Activated CD8-positive, alpha-beta memory T cell treated with anti-CD3 and anti-CD28 coated beads, Interleukin-2, amount 50 U/mL, for 1 hour (primary cell): ENCODE results near the gene FYB2.

Experiments used
- DNase-seq: peaks from one replicate; pipeline ENCODE4 v3.0.0-alpha.2; 2020; ENCODE audit errors: extremely low read depth

The FYB2 gene, protein sequence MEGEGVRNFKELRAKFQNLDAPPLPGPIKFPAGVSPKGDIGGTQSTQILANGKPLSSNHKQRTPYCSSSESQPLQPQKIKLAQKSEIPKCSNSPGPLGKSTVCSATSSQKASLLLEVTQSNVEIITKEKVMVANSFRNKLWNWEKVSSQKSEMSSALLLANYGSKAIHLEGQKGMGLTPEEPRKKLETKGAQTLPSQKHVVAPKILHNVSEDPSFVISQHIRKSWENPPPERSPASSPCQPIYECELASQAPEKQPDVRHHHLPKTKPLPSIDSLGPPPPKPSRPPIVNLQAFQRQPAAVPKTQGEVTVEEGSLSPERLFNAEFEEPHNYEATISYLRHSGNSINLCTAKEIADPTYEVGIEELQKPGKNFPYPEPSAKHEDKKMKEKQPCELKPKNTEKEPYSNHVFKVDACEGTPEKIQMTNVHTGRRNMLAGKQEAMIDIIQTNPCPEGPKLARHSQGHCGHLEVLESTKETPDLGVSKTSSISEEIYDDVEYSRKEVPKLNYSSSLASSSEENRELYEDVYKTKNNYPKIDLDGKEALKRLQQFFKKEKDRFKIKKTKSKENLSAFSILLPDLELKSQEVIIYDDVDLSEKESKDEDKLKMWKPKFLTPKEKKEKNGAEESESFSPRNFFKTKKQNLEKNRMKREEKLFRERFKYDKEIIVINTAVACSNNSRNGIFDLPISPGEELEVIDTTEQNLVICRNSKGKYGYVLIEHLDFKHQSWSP

GRCh38 chr1:56819387-56819899 lies at the start of gene FYB2:
Gene FYB2, minus strand, starts transcription at chr1:56819404. Its CDS starts 114 bp downstream, at chr1:56819290.
- no peak for DNase-seq

DNA sequence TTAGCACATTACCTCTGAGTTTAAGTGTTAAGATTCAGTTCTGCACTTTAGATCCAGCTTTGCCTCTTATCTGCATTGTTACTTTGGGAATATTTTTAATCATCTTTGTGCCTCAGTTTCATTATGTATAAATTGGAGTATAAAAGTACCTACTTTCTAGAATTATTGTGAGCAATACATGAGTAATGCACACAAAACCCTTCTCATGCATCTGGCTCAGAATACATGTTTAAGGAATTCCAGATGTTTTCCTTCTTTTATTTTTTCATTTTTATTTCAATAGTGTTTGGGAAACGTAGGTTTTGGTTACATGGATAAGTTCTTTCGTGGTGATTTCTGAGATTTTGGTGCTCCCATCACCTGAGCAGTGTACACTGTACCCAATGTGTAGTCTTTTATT lies 49.6 kb upstream of the FYB2 start:
- no peak for DNase-seq

- no peak for DNase-seq
These were observed 48.3 kb upstream of the FYB2 start for GRCh38 chr1:56867491-56867890.

- no peak for DNase-seq
These were observed 47.5 kb upstream of the FYB2 start for GRCh38 chr1:56866656-56867055.

- DNase-seq, result no peak
These were observed 45.2 kb upstream of the FYB2 start for GRCh38 chr1:56864430-56864829.

DNA sequence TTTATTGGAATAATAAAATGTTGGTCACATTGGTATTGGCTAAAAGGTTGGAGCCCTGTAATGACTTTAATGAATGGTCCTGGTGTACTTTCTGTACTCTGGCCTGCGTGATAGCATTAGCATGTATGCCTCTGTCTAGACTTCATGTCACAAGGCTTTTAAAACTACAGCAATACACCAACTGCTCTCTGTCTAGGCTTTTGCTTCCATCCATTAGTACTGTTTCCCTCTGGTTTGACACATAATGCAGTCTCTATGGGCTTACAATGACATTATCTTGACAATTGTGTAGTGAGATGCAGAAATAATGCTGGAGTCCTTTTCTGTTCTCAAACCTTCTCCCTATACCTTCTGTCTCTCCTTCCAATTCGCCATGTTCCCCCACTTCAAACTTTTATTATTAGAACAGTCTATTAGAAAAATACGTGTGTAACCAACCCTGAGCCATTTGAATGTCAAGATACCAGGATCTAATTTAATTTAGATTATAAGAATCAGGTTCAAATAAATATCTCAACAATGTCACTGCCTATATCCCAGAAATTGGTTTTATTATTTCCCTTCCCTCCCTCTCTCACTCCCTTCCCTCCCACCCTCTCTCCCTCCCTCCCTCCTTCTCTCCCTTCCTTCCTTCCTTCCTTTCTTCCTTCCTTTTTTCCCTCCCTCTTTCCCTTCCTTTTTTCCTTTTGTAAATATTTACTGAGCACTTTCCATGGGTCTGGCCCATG lies 44.2 kb upstream of the FYB2 start:
- DNase-seq, result no peak

GRCh38 chr1:56859287-56859686 lies 40.1 kb upstream of the FYB2 start:
- no peak for DNase-seq

- no peak for DNase-seq
These were observed 37.0 kb upstream of the FYB2 start for GRCh38 chr1:56856186-56856585.

DNA sequence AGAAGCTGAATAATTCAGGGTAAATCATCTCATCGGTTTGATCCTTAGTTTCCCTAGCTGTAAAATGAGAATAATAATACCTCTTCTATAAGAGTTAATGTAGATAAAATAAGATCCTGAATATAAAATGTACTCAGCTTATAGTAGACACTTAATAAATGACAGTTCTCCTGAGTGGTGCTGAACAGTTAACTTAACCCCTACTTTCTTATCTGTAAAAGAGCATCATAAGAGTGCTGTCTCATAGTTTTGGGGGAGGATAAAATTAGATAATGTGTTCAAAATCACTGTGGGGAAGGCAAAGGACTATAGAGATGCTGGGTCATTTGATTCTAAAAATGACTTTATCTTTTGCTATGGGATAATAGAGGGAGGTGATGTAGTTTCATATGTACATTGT lies 36.0 kb upstream of the FYB2 start:
- DNase-seq, result no peak

DNA sequence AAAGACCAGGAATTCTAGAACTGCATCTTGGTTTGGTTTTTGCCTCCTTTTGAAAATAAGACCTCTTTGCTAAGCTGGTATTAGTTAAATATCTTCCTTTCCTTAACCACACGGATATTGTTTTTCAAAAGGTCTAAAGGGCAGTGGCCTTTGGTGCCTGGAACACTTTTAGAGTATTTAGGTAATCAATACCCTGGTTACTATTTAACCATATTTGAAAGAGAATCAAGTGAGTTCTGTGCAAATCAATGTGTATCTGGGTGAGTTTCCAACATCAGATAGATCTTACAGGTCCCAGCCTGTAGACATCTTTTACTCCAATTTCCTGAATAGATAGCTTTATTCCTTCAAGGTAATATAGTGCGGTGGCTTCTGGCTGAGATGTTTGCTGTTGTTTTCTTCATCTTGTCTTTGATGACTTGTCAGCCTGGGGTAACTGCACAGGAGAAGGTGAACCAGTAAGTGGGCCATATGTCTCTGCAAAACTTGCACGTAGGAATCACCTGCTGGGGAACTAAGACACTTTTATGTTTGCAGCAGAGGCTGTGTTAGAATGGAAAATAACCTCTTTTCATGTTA lies 35.4 kb upstream of the FYB2 start, which contains the start of gene C8A:
C8A (plus strand) TSS at position 277 of the 579 bp plus-strand sequence; CDS start at position 382, 105 bp downstream.
- no peak for DNase-seq

DNA sequence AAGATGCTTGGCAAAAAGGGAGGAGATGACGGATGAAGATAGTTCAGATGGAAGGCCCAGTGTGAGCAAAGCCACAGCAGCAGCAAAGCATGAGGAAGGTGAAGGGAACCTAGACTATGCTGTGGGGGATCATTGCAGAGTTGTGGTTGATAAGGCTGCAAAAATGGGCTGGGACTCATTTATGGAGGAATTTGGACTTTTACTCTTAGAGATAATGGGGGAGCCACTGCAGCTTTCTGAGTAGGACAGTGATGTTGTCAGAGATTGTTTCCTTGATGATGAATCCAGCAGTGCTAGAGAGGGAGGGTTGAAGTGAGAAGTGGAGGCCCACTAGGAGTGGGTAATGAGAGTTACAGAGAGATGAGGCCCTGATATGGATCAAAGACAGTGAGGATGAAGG lies 33.3 kb upstream of the FYB2 start:
- no peak for DNase-seq

GRCh38 chr1:56850922-56851321 lies 31.7 kb upstream of the FYB2 start:
- DNase-seq, result no peak

DNA sequence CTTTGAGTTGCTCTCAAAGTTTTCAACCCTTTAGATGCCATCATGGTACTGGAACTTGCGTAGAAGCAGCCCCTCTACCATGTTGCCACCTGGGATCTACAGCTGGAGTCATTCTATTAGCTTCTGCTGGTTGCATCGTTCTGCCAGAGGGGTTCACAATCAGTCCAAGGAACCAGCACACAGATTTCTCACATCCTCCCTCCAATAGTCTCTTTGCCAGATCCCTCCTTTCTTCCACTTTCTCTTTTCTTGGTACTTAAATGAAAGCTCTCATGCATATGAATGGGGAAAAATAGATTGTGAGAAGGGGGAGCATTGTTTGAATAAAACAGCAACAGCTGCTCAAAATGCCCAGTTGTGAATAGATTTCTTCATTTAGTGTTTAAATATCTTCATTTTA lies 31.2 kb upstream of the FYB2 start:
- DNase-seq, result no peak

- no peak for DNase-seq
These were observed 30.5 kb upstream of the FYB2 start for GRCh38 chr1:56849750-56850149.

DNA sequence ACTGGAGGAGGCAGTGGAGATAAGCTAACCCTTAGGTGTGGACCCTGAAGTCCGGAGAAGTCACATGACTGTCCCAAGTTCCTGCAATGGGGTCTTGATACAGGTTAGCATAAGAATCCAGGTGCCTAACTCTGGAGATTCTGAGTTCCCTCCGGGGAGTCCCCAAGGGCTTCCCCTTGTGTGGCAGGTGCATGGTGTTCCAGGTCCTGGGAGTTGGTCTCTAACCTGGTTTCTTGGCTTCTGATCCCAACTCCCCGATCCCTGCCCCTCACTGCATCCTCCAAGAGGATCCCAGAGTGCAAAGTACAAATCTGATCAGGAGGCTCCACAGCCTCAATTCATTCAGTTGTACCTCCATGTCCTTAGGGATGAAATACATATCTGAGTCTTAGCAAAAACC lies 26.1 kb upstream of the FYB2 start:
- DNase-seq, result no peak

- DNase-seq, result no peak
These were observed 25.4 kb upstream of the FYB2 start for GRCh38 chr1:56844545-56845136.

GRCh38 chr1:56843544-56843943 lies 24.3 kb upstream of the FYB2 start:
- no peak for DNase-seq

DNA sequence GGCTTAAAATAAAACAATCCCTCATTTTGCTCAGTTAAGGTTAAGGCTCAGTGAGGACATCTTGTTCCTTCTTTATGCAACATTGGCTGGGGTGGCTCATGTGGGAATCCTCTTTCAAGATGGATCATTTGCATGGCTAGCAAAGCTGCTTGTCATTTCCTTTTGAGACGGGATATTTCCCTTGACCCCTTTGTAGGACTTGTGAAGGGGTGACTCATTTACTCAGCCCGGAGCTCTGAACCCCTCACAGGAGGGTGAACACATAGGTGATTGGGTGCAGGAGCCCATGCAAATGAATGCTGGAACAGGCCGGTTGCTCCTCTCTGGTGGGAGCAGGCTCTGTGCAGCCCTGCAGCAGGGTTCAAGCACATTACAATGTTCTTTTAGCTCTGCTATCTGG lies 19.6 kb upstream of the FYB2 start:
- DNase-seq, result no peak

DNA sequence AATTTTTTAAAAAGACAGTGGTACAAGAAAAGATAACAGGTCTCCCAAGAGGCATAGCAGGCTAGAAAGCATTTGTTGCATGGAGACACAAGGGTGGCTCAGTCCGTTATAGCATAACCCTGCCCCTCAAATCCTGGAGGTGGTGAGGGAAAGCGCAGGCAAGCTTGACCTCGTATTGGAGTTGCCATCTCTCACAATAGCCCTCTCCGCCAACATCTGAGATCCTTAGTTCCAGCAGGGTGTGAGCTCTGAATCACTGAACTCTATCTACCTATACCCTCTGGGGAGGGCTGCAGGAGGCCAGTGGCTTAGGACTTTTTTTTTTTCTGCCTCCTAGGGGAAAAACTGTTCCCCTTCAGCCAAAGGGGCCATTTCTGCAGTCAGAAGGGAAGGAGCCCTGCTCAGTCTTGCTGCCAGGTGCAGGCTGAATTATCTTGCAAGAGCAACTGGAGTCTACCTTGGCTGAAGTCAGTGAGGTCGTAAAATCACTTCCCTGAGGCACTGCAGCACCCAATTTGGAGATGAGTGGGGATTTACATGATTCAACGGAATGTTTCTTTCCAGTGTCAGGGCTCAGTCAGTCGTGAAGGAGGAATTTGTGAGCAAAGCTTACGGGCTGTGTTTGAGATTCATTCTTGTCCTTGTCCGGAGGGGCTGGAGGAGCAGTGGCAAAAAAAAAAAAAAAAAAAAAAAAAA lies 18.2 kb upstream of the FYB2 start:
- no peak for DNase-seq

GRCh38 chr1:56836359-56836758 lies 17.2 kb upstream of the FYB2 start:
- no peak for DNase-seq

- DNase-seq, result no peak
These were observed 16.5 kb upstream of the FYB2 start for GRCh38 chr1:56835657-56836056.
